AG04449 (cell line): ENCODE results near the gene PLEKHA6.

ENCODE experiments used
- CTCF ChIA-PET: fragments of 350-600 bp; formaldehyde crosslinking; extraction: SDS; loops from one replicate; lab custom pipeline; 2021; ENCODE audit warnings: antibody characterized with exemption; lab: Yijun Ruan, JAX
- POLR2A ChIA-PET: fragments of 400-600, 350-600 bp; formaldehyde crosslinking; extraction: SDS; loops from one replicate; lab custom pipeline; 2020; ENCODE audit warnings: antibody characterized with exemption, inconsistent platforms; lab: Yijun Ruan, JAX
- DNase-seq: peaks from one replicate; pipeline ENCODE4 v3.0.0-alpha.2; 2010; ENCODE audit warnings: low read depth, low spot score
- H3K4me3 ChIP-seq: 2 replicates; pipeline ENCODE4 v1.5.1; 2011; ENCODE audit warnings: low read depth, mild to moderate bottlenecking, control low read depth, low read length
- CTCF ChIP-seq: IDR thresholded peaks from one replicate; pipeline ENCODE4 v1.5.1; 2011; ENCODE audit warnings: mild to moderate bottlenecking, moderate library complexity, low read length, control low read depth, inconsistent platforms; ENCODE audit not compliant: insufficient read depth; ENCODE audit errors: missing control alignments

PLEKHA6 gene

GRCh38 chr1:204376919-204377799 is 17.4 kb upstream of the PLEKHA6 start:
- CTCF ChIA-PET: interaction anchor here (1.1 to 13.1 kb wide), 11 partner anchors 10 to 218 kb away, joined by 3 to 136 read pairs (median 8); partner anchors contain the start of genes GOLT1A and PLEKHA6
- DNase-seq: no peak
- POLR2A ChIA-PET: no interaction called here
- no peak for TF ChIP-seq CTCF
- peak overlapping the region; percentile 50 for H3K4me3 ChIP-seq

DNA sequence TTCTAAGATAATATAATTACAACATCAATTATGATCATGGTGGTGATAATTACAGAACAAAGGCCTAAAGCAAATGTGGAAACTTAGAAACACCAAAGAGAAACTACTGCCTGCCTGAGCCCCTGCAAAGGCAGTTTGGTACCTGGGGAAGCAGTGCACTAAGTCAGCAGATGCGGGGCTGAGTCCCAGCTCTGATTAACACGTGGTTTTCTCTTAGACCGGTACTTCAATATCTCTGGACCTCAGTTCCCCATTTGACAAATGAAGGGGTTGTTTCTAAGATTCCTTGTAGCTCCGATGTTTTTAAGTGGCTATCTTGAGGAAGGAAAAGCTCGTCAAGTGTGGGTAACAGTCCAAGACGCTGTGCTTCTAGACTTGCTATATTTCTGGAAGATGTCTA is 16.7 kb upstream of the PLEKHA6 start:
- H3K4me3 ChIP-seq: no peak overlapping the region
- no peak for DNase-seq
- no peak for TF ChIP-seq CTCF
- ChIA-PET POLR2A (no interaction called here), CTCF (interaction anchor here (1.2 to 13.1 kb wide), 5 partner anchors 9 to 170 kb away, joined by 3 to 136 read pairs (median 18); partner anchors contain the start of gene PLEKHA6)

DNA sequence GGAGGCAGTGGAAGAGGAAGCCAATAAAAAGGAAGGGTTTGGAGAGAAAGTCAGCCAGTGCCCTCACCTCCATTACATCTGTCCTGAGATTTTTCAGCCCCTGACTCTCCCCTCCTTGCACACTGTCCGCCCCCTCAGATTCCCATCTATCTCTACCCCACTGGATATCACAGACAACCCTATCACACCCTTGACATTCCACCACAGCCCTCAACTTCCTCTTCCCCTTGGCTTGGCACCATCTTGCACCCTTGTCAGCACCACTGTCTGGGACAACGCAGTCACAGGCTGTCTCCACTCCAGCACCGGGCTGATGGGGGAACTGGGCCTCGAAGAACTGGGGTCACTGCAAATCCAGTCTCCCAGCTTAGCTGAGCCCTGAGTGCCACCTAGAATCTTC is 14.2 kb upstream of the PLEKHA6 start:
- no peak for DNase-seq
- POLR2A ChIA-PET: no interaction called here
- no peak overlapping the region for H3K4me3 ChIP-seq
- TF ChIP-seq CTCF: no peak
- CTCF ChIA-PET: interaction anchor here (1.0 to 13.1 kb wide), 7 partner anchors 12 to 167 kb away, joined by 3 to 136 read pairs (median 6); partner anchors contain the start of genes GOLT1A and PLEKHA6

GRCh38 chr1:204370176-204370575 is 10.4 kb upstream of the PLEKHA6 start:
- POLR2A ChIA-PET: no interaction called here
- CTCF ChIA-PET: interaction anchor here (0.8 to 4.4 kb wide), 8 partner anchors 10 to 205 kb away, joined by 3 to 51 read pairs (median 9); partner anchors contain the start of genes GOLT1A, PLEKHA6 and REN
- no peak overlapping the region for H3K4me3 ChIP-seq
- no peak for TF ChIP-seq CTCF
- DNase-seq: no peak

GRCh38 chr1:204368996-204369726 is 9.4 kb upstream of the PLEKHA6 start:
- DNase-seq: no peak
- H3K4me3 ChIP-seq: no peak overlapping the region
- no peak for TF ChIP-seq CTCF
- CTCF ChIA-PET: interaction anchor here (0.6 to 4.4 kb wide), 10 partner anchors 8 to 204 kb away, joined by 3 to 51 read pairs (median 10); partner anchors contain the start of genes GOLT1A and REN
- POLR2A ChIA-PET: no interaction called here
